GM19452 (cell line): ENCODE data around the gene CNR2.
"Not testable (repeated sequence)": the region's sequence is repeated elsewhere in the genome, so short reads cannot be mapped to it uniquely, and the experiment has no call there.

ENCODE experiments used
- ATAC-seq: cut with Tn5 transposase; IDR thresholded peaks from one replicate; pipeline ENCODE4 v1.9.1; 2021; ENCODE audit not compliant: unreplicated experiment

CNR2 gene

GRCh38 chr1:23838401-23838866 lies 74.7 kb downstream of the CNR2 start:
- no peak for ATAC-seq

GRCh38 chr1:23837908-23838307 lies 75.3 kb downstream of the CNR2 start:
- no peak for ATAC-seq

GRCh38 chr1:23836037-23836436 lies 77.1 kb downstream of the CNR2 start:
- ATAC-seq = no peak

DNA sequence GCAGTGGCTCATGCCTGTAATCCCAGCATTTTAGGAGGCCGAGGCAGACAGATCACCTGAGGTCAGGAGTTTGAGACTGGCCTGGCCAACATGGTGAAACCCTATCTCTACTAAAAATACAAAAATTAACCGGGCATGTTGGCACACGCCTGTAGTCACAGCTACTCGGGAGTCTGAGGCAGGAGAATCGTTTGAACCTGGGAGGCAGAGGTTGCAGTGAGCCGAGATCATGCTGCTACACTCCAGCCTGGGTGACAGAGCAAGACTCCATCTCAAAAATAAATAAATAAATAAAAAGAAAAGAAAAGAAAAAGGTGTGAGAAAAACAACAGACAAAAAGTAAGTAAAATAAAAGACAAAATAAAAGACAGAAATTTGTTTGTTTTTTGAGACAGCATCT lies 79.0 kb downstream of the CNR2 start:
- not testable (repeated sequence) for ATAC-seq

- ATAC-seq = no peak
These were observed 85.4 kb downstream of the CNR2 start for GRCh38 chr1:23827717-23828116.

- not testable (repeated sequence) for ATAC-seq
These were observed 86.6 kb downstream of the CNR2 start for GRCh38 chr1:23826590-23826989.

- ATAC-seq = no peak
These were observed 87.2 kb downstream of the CNR2 start for GRCh38 chr1:23825762-23826522.

- ATAC-seq = peak; percentile 69
These were observed 87.9 kb downstream of the CNR2 start, which contains the start of gene HMGCL for GRCh38 chr1:23825076-23825761. HMGCL (minus strand) TSS chr1:23825429; CDS start chr1:23825415, 14 bp downstream.

- no peak for ATAC-seq
These were observed 88.5 kb downstream of the CNR2 start for GRCh38 chr1:23824711-23825075.

GRCh38 chr1:23823767-23824166 lies 89.4 kb downstream of the CNR2 start:
- ATAC-seq = no peak
